Ovary (tissue), 9 donors: ENCODE results near the gene CELF4. TPM values are rescaled to one million over a fixed set of nuclear protein-coding genes. Genes with fewer than 3 reads are reported as not detected.

ENCODE experiments used
- DNase-seq, 5 donors: peaks; one replicate each; pipeline ENCODE4 v3.0.0-alpha.2; 2019 to 2020
- H3K27ac ChIP-seq, 2 donors: fragments of 200-600 bp; one replicate each; pipeline versions ENCODE4 v1.5.1 to v1.8.0; 2019 to 2022
- H3K27me3 ChIP-seq: fragments of 200-600 bp; one replicate; pipeline ENCODE4 v1.8.0; 2022
- H3K36me3 ChIP-seq: fragments of 200-600 bp; sonication (generic); one replicate; pipeline ENCODE4 v1.5.1; 2019
- H3K4me1 ChIP-seq: one replicate; pipeline ENCODE4 v1.8.1; 2013; ENCODE audit warnings: mild to moderate bottlenecking, moderate library complexity; ENCODE audit not compliant: insufficient read depth
- H3K4me3 ChIP-seq: fragments of 200-600 bp; sonication (generic); one replicate; pipeline ENCODE4 v1.5.1; 2017
- H3K9me3 ChIP-seq, 2 donors: fragments of 200-600 bp in 1 of 2; sonication (generic) in 1 of 2; one replicate each; pipeline versions ENCODE4 v1.5.1 to v1.8.1; 2013 to 2019; ENCODE audit warnings: mild to moderate bottlenecking in 1 of 2, moderate library complexity in 1 of 2
- CTCF ChIP-seq, 3 donors: fragments of 450-650 bp in 2 of 3; fragments of 200-600 bp in 1 of 3; IDR thresholded peaks; one replicate each; pipeline versions ENCODE4 v1.5.1 to v1.8.0; 2016 to 2022; ENCODE audit warnings: antibody characterized with exemption in 3 of 3, mild to moderate bottlenecking in 1 of 3
- EP300 ChIP-seq: sonication (generic); formaldehyde crosslinking; IDR thresholded peaks from one replicate; pipeline ENCODE4 v1.6.1; 2017; ENCODE audit warnings: antibody characterized with exemption
- POLR2A ChIP-seq: fragments of 450-650 bp; IDR thresholded peaks from one replicate; pipeline ENCODE4 v1.6.1; 2017; ENCODE audit warnings: antibody characterized with exemption, mild to moderate bottlenecking, moderate library complexity
- WGBS, 3 donors: extraction: QIAGEN DNeasy Blood & Tissue Kit in 1 of 3; methylation state at CpG; one replicate each; pipeline versions ENCODE4 v1.1.5 to v1.1.7; 2013 to 2017; 5-methylcytosine and 5-hydroxymethylcytosine counted together
- intact Hi-C, 4 donors: fragments of 100-400 bp; cut with DNase I; formaldehyde crosslinking; loops; one replicate each; pipeline versions ENCODE4 v1.11.0 to v1.15.1; 2022 to 2023
- polyA plus RNA-seq, 2 donors: library from polyadenylated mRNA; stranded (reverse); fragments of 200-250 nt in 1 of 2; fragments of 350-450 nt in 1 of 2; fragmentation: Illumina TruSeq in 1 of 2; extraction: RNeasy Lipid Tissue Mini Kit (QIAGEN cat#74804) in 1 of 2; gene quantifications; one replicate each; pipeline ENCODE4 v1.2.3, GENCODE V29; 2013 to 2014
- total RNA-seq, 7 donors: library from RNA; depleted of rRNA in 2 of 7; stranded (reverse); fragments of >200 nt in 2 of 7; fragmentation: NEBNext Ultra II Directional in 3 of 7; extraction: Animal tissue kit (Norgen Biotek cat#: 25700) in 3 of 7; gene quantifications; one replicate each; pipeline versions ENCODE4 v1.1.0 to v1.2.4, GENCODE V29; 2016 to 2023
- donor health status: DM: no; HTN: no; CAD: no; lungs with moderate emphysema.
- donor health status: DM: no; HTN: no; CAD: no.
- donor health status: Bipolar disorder and iron deficiency.
- donor health status: DM: yes; HTN: yes; CAD: no.
- donor health status: DM: no; HTN: no; CAD: no.
- donor health status: DM: yes; HTN: yes; CAD: no.

The CELF4 gene
- total and polyA plus RNA-seq, 9 donors = 0.15 to 1.6 (median 1.1) TPM; not detected in 1

GRCh38 chr18:37285825-37286224 lies 279.8 kb downstream of the CELF4 start:
- no peak for DNase-seq
- no peaks in the 10 kb centered on the region for H3K27me3 ChIP-seq
- intact Hi-C loops = no loop called here
- no peaks in the 10 kb centered on the region for H3K4me1 ChIP-seq
- H3K4me3 ChIP-seq = no peak overlapping the region
- H3K36me3 ChIP-seq = no peaks in the 10 kb centered on the region
- TF ChIP-seq POLR2A (no peak), CTCF (IDR thresholded peaks at IDR 0.05) (no peak), EP300 (no peak)
- no peaks in the 10 kb centered on the region for H3K9me3 ChIP-seq
- no peak overlapping the region for H3K27ac ChIP-seq
- 66 to 77% (median 71%) methylated on average over 12 of the region's 12 CpGs for WGBS, 3 donors

GRCh38 chr18:37284260-37284659 lies 281.3 kb downstream of the CELF4 start:
- Histone ChIP-seq H3K36me3 (no peaks in the 10 kb centered on the region), H3K27me3 (no peaks in the 10 kb centered on the region), H3K9me3 (no peaks in the 10 kb centered on the region), H3K27ac (no peak overlapping the region), H3K4me3 (no peak overlapping the region), H3K4me1 (no peaks in the 10 kb centered on the region)
- intact Hi-C loops = no loop called here
- no peak for TF ChIP-seq EP300
- no peak for TF ChIP-seq CTCF (IDR thresholded peaks at IDR 0.05)
- no peak for TF ChIP-seq POLR2A
- no peak for DNase-seq
- WGBS, 3 donors = 91 to 94% (median 91%) methylated on average over 7 of the region's 7 CpGs

GRCh38 chr18:37282386-37283037 lies 283.1 kb downstream of the CELF4 start:
- no peak for TF ChIP-seq POLR2A
- no peak for TF ChIP-seq CTCF (IDR thresholded peaks at IDR 0.05)
- no peak for TF ChIP-seq EP300
- H3K27me3 ChIP-seq = no peaks in the 10 kb centered on the region
- no peaks in the 10 kb centered on the region for H3K36me3 ChIP-seq
- no peaks in the 10 kb centered on the region for H3K9me3 ChIP-seq
- WGBS, 3 donors = 47 to 56% (median 48%) methylated on average over 5 of the region's 5 CpGs
- DNase-seq = no peak
- intact Hi-C loops = no loop called here
- no peak overlapping the region for H3K27ac ChIP-seq
- no peak overlapping the region for H3K4me3 ChIP-seq
- H3K4me1 ChIP-seq = no peaks in the 10 kb centered on the region

- TF ChIP-seq POLR2A (no peak), CTCF (IDR thresholded peaks at IDR 0.05) (no peak), EP300 (no peak)
- Histone ChIP-seq H3K9me3 (no peaks in the 10 kb centered on the region), H3K4me1 (no peaks in the 10 kb centered on the region), H3K27me3 (no peaks in the 10 kb centered on the region), H3K27ac (no peak overlapping the region), H3K36me3 (no peaks in the 10 kb centered on the region), H3K4me3 (no peak overlapping the region)
- intact Hi-C loops = no loop called here
- WGBS, 3 donors = 70 to 74% (median 73%) methylated on average over 11 of the region's 11 CpGs
- DNase-seq = no peak
Measured at GRCh38 chr18:37280701-37281393, 284.8 kb downstream of the CELF4 start.
